Neuronal stem cell (in vitro differentiated cells): Measurements from ENCODE around the gene TMC1.
"Not testable (repeated sequence)": the region's sequence is repeated elsewhere in the genome, so short reads cannot be mapped to it uniquely, and the experiment has no call there.

ENCODE experiments used
- DNase-seq: peaks from one replicate; pipeline ENCODE4 v3.0.0-alpha.2; 2013; ENCODE audit warnings: low spot score
- H2AFZ ChIP-seq: one replicate; pipeline ENCODE4 v1.6.1; 2013; ENCODE audit warnings: mild to moderate bottlenecking, low read length, inconsistent platforms
- H2AK5ac ChIP-seq: 2 replicates; pipeline ENCODE4 v1.6.1; 2013; ENCODE audit warnings: low read depth, mild to moderate bottlenecking, inconsistent platforms, low read length, moderate library complexity, mixed read lengths
- H2BK120ac ChIP-seq: 2 replicates; pipeline ENCODE4 v1.6.1; 2013; ENCODE audit warnings: low read depth, mild to moderate bottlenecking, inconsistent platforms, low read length, moderate library complexity, mixed read lengths
- H2BK12ac ChIP-seq: one replicate; pipeline ENCODE4 v1.6.1; 2013; ENCODE audit warnings: low read length, inconsistent platforms
- H2BK15ac ChIP-seq: 2 replicates; pipeline ENCODE4 v1.6.1; 2013; ENCODE audit warnings: mild to moderate bottlenecking, low read length, inconsistent platforms, mixed read lengths
- H2BK5ac ChIP-seq: one replicate; pipeline ENCODE4 v1.6.1; 2013; ENCODE audit warnings: inconsistent platforms, mild to moderate bottlenecking, low read length, moderate library complexity
- H3K14ac ChIP-seq: one replicate; pipeline ENCODE4 v1.6.1; 2013; ENCODE audit warnings: low read length, inconsistent platforms
- H3K18ac ChIP-seq: 2 replicates; pipeline ENCODE4 v1.6.1; 2013; ENCODE audit warnings: low read length, inconsistent platforms
- H3K23ac ChIP-seq: 2 replicates; pipeline ENCODE4 v1.6.1; 2013; ENCODE audit warnings: low read depth, mild to moderate bottlenecking, mixed read lengths, low read length, inconsistent platforms; ENCODE audit not compliant: poor library complexity
- H3K27ac ChIP-seq: replicated peaks from 3 replicates; pipeline ENCODE4 v1.5.1; 2013; ENCODE audit warnings: low read length, inconsistent platforms
- H3K27me3 ChIP-seq, 3 experiments: 2 replicates each; pipeline ENCODE4 v1.6.1; 2013; ENCODE audit warnings: low read length in 3 of 3, mild to moderate bottlenecking in 2 of 3, inconsistent platforms in 1 of 3, low read depth in 1 of 3, mixed read lengths in 1 of 3, moderate library complexity in 1 of 3; ENCODE audit not compliant: control insufficient read depth in 3 of 3, insufficient read depth in 3 of 3
- H3K36me3 ChIP-seq, 2 donors: replicated peaks in 1 of 2; 2 replicates each; pipeline ENCODE4 v1.6.1; 2013; ENCODE audit warnings: low read length in 2 of 2; ENCODE audit not compliant: control insufficient read depth in 2 of 2, insufficient read depth in 2 of 2
- H3K4ac ChIP-seq: 2 replicates; pipeline ENCODE4 v1.6.1; 2013; ENCODE audit warnings: inconsistent platforms, mild to moderate bottlenecking, low read length, moderate library complexity
- H3K4me1 ChIP-seq, 2 donors: 1 replicate in 1 of 2; 2 replicates in 1 of 2; pipeline ENCODE4 v1.6.1; 2013; ENCODE audit warnings: low read length in 2 of 2, low read depth in 1 of 2; ENCODE audit not compliant: control insufficient read depth in 2 of 2, insufficient read depth in 1 of 2
- H3K4me2 ChIP-seq: one replicate; pipeline ENCODE4 v1.6.1; 2013; ENCODE audit warnings: mild to moderate bottlenecking, low read length, inconsistent platforms; ENCODE audit not compliant: insufficient read depth, poor library complexity, severe bottlenecking
- H3K4me3 ChIP-seq, 2 donors: 2 replicates each; pipeline ENCODE4 v1.5.1; 2013; ENCODE audit warnings: low read length in 2 of 2, mild to moderate bottlenecking in 2 of 2, inconsistent platforms in 1 of 2, moderate library complexity in 1 of 2
- H3K79me1 ChIP-seq: one replicate; pipeline ENCODE4 v1.6.1; 2013; ENCODE audit warnings: low read depth, mild to moderate bottlenecking, inconsistent platforms, low read length, moderate library complexity
- H3K9ac ChIP-seq: one replicate; pipeline ENCODE4 v1.6.1; 2013; ENCODE audit warnings: mild to moderate bottlenecking, low read depth, low read length, inconsistent platforms; ENCODE audit not compliant: poor library complexity
- H3K9me3 ChIP-seq, 2 donors: replicated peaks in 1 of 2; 2 replicates each; pipeline versions ENCODE3 to v1.6.1; 2013; ENCODE audit warnings: low read length in 2 of 2, mild to moderate bottlenecking in 2 of 2, inconsistent platforms in 1 of 2, low read depth in 1 of 2, mixed read lengths in 1 of 2, moderate library complexity in 1 of 2; ENCODE audit not compliant: control insufficient read depth in 2 of 2, insufficient read depth in 1 of 2
- H4K8ac ChIP-seq: one replicate; pipeline ENCODE4 v1.6.1; 2013; ENCODE audit warnings: low read depth, mild to moderate bottlenecking, inconsistent platforms, low read length, moderate library complexity
- H4K91ac ChIP-seq: one replicate; pipeline ENCODE4 v1.6.1; 2013; ENCODE audit warnings: low read length, low read depth, mild to moderate bottlenecking, inconsistent platforms; ENCODE audit not compliant: poor library complexity
- WGBS, 2 donors: extraction: QIAGEN DNeasy Blood & Tissue Kit; methylation state at CpG; one replicate each; pipeline ENCODE4 v1.1.7; 2013; ENCODE audit warnings: missing lambda C conversion rate in 2 of 2, mixed read lengths in 1 of 2; ENCODE audit not compliant: insufficient read length in 2 of 2, insufficient replicate concordance in 1 of 2; ENCODE audit errors: extremely low coverage in 2 of 2; 5-methylcytosine and 5-hydroxymethylcytosine counted together

TMC1 gene

GRCh38 chr9:72480921-72481320 is 40.5 kb upstream of the TMC1 start:
- Histone ChIP-seq H2BK120ac (no peak overlapping the region), H2BK5ac (no peak overlapping the region), H2BK15ac (no peak overlapping the region), H3K27me3 (no peaks in the 10 kb centered on the region), H2AFZ (no peak overlapping the region), H2BK12ac (no peak overlapping the region), H4K91ac (no peak overlapping the region), H3K4me2 (no peak overlapping the region), H3K4me1 (peaks cover 3 to 5% of the 10 kb centered on the region in 2 donors), H3K14ac (no peak overlapping the region), H3K36me3 (no peaks in the 10 kb centered on the region), H3K9ac (no peak overlapping the region), H3K18ac (no peak overlapping the region), H2AK5ac (no peak overlapping the region), H3K4me3 (no peak overlapping the region), H3K9me3 (no peaks in the 10 kb centered on the region), H4K8ac (no peak overlapping the region), H3K27ac (no peak overlapping the region), H3K23ac (no peak overlapping the region), H3K4ac (no peak overlapping the region), H3K79me1 (no peaks in the 10 kb centered on the region)
- no peak for DNase-seq
- WGBS, 2 donors, result no CpG with 5 or more reads among the region's 1 CpG

GRCh38 chr9:72485821-72486593 is 35.4 kb upstream of the TMC1 start:
- H3K23ac ChIP-seq, result no peak overlapping the region
- H2BK15ac ChIP-seq, result no peak overlapping the region
- DNase-seq, result peak; percentile 11
- H3K4me3 ChIP-seq, result no peak overlapping the region
- H3K4me1 ChIP-seq, result peaks cover 9 to 15% of the 10 kb centered on the region in 2 donors
- H3K9ac ChIP-seq, result no peak overlapping the region
- H3K18ac ChIP-seq, result no peak overlapping the region
- H2AFZ ChIP-seq, result peak overlapping the region; percentile 40
- H2BK120ac ChIP-seq, result no peak overlapping the region
- no peak overlapping the region for H3K27ac ChIP-seq
- no peak overlapping the region for H3K14ac ChIP-seq
- no peak overlapping the region for H4K8ac ChIP-seq
- H2AK5ac ChIP-seq, result no peak overlapping the region
- no peak overlapping the region for H2BK12ac ChIP-seq
- no peak overlapping the region for H2BK5ac ChIP-seq
- WGBS, 2 donors, result no CpG with 5 or more reads among the region's 3 CpGs
- no peak overlapping the region for H3K4ac ChIP-seq
- H3K79me1 ChIP-seq, result no peaks in the 10 kb centered on the region
- no peak overlapping the region for H4K91ac ChIP-seq
- H3K9me3 ChIP-seq, result no peaks in the 10 kb centered on the region
- H3K27me3 ChIP-seq, result no peaks in the 10 kb centered on the region
- no peaks in the 10 kb centered on the region for H3K36me3 ChIP-seq
- H3K4me2 ChIP-seq, result no peak overlapping the region

- no CpG with 5 or more reads among the region's 1 CpG for WGBS, 2 donors
- Histone ChIP-seq H2AK5ac (no peak overlapping the region), H3K27me3 (no peaks in the 10 kb centered on the region), H3K4me2 (no peak overlapping the region), H3K9ac (no peak overlapping the region), H3K18ac (no peak overlapping the region), H2BK5ac (no peak overlapping the region), H2BK120ac (no peak overlapping the region), H3K9me3 (no peaks in the 10 kb centered on the region), H3K36me3 (no peaks in the 10 kb centered on the region), H2AFZ (peak overlapping the region; percentile 40), H3K79me1 (no peaks in the 10 kb centered on the region), H3K4me1 (peaks cover 9 to 15% of the 10 kb centered on the region in 2 donors), H2BK12ac (no peak overlapping the region), H4K8ac (no peak overlapping the region), H3K27ac (no peak overlapping the region), H3K23ac (no peak overlapping the region), H4K91ac (no peak overlapping the region), H2BK15ac (no peak overlapping the region), H3K4ac (no peak overlapping the region), H3K4me3 (no peak overlapping the region), H3K14ac (no peak overlapping the region)
- DNase-seq, result no peak
Measured at GRCh38 chr9:72486594-72486955, 34.8 kb upstream of the TMC1 start.

GRCh38 chr9:72487665-72488064 is 33.7 kb upstream of the TMC1 start:
- H3K23ac ChIP-seq, H2BK15ac ChIP-seq, H3K36me3 ChIP-seq, H3K27me3 ChIP-seq, H3K4me2 ChIP-seq, H3K9me3 ChIP-seq, DNase-seq, H2BK5ac ChIP-seq, H3K9ac ChIP-seq, H3K27ac ChIP-seq, H3K79me1 ChIP-seq, H2BK120ac ChIP-seq, H2BK12ac ChIP-seq, H3K14ac ChIP-seq, H4K91ac ChIP-seq, H3K18ac ChIP-seq, H2AFZ ChIP-seq, H2AK5ac ChIP-seq, H3K4ac ChIP-seq, H3K4me3 ChIP-seq, H4K8ac ChIP-seq: not testable (repeated sequence)
- no CpG with 5 or more reads among the region's 4 CpGs for WGBS, 2 donors
- peaks cover 9 to 15% of the 10 kb centered on the region in 2 donors for H3K4me1 ChIP-seq
